Muscle of arm (tissue), 12 donors: ENCODE results near the gene ASTN2. TPM values are rescaled to one million over a fixed set of nuclear protein-coding genes. Genes with fewer than 3 reads are reported as not detected.

Experiments used
- DNase-seq: peaks from one replicate; pipeline ENCODE4 v3.0.0-alpha.2; 2013
- polyA plus RNA-seq, 12 donors: library from polyadenylated mRNA; unstranded; fragments of 120-200 nt; gene quantifications; one replicate each; pipeline ENCODE4 v1.2.1, GENCODE V29; 2013; ENCODE audit not compliant: insufficient read length in 12 of 12

ASTN2 gene
- polyA plus RNA-seq, 12 donors, result 3.7 to 15.7 (median 5.5) TPM; not detected in 2

DNA sequence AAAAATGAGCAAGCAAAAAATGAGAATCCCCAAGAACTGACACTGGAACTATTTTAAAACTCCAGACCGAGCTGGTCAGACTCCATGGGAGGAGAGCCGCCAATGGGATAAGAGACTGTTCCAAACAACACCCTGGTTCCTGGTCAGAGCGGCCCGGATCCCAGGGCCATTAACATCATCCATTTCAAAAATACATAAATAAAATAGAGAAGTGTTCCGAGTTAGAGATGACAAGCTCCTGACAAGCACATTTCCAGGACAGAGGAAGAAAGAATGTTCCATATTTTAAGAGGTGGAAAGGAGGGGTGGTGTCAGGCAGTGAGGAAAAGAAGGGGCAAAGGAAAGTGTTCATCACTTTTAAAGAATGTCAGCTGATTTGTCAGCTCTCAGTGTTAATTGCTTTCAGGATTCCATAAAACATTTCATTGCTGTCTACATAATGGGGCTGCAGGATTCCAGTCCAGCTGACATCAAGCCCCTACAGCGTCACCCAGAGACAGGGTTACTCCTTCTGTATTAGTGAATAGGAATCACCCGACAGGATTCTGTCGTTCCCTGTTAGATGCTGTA is 930.3 kb downstream of the ASTN2 start:
- DNase-seq, result no peak

DNA sequence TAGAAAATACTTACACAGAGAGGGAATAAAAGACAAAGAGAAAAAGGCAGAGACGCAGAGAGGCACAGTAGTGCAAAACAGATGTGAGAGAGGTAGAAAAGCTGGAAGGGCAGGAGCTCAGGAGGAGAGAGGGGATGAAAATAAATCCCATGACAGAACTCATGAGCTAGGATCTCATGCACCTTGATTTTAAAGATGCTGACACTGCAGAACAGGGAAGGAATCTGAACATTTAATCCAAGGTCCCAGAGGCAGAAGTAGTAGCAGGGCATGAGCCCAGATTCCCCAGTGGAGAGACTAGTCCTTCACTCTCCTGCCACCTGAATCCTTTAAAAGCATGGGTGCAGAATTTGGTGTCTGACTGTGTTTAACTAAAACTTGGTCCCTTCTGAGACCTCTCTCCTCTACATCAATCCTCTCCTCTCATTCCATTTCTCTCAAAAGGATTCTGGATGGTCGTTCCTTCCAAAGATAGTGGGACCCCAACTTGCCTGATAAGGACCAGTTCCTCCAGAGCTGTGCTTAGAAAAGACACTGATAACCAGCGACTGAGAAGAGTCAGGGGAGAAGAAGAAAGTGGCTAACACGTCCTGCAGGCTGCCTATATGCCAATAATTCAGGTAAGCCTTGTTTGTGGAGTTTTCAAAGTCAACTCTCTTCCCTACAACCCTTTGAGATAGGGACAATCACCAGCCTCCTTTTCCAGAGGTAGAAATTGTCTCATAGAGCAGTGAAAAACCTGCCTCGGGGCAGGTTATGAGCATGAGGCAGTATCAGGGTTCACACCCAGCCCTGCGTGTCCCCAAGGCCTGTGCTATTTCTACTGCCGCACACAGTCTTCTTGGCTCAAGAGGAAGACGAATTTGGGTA is 931.0 kb downstream of the ASTN2 start:
- no peak for DNase-seq

- DNase-seq, result no peak
These were observed 932.1 kb downstream of the ASTN2 start for GRCh38 chr9:116482740-116483139.

DNA sequence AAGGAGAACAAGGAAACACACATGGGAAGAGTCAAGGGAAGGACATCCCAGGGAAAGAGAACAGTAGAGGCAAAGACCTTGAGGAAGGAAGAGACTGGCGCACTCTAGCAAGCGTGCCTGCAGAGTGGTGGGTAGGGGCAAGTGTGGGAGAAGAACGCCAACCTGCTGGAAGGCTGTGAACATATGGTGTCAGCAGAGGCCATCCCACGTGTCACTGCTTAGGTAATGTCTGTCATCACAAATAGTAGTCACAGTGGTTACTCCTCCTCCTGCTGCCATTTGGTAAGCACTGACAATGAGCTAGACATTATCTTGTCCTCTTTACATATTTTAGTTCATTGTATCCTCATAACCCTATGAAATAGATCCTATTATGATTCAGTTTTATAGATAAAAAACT is 934.2 kb downstream of the ASTN2 start:
- no peak for DNase-seq

GRCh38 chr9:116479967-116480366 is 934.9 kb downstream of the ASTN2 start:
- no peak for DNase-seq

GRCh38 chr9:116479056-116479544 is 935.8 kb downstream of the ASTN2 start:
- DNase-seq, result no peak

DNA sequence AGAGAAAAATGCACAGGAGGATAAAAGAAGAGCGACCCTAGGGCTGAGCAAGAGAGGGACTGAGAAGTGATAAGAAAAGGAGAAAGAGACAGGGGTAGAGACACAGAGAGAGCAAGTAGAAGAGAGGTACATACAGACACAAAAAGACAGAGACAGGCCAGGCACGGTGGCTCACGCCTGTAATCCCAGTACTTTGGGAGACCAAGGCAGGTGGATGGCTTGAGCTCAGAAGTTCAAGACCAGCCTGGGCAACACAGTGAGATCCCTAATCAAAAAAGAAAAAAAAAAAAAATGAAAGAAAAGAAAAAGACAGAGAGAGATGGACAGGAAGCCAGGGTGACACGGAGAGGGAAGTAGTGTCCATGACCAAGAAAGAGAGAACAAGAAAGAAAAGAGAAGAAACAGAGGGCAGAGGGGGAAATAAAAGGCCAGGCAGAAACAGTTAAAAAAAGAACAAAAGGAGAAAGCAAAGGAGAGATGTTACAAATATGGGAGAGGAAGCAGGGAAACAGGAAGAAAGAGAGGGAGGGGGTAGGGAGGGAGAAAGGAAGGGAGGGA is 937.2 kb downstream of the ASTN2 start:
- no peak for DNase-seq

- peak; percentile 77 for DNase-seq
These were observed 937.9 kb downstream of the ASTN2 start for GRCh38 chr9:116476935-116477381.

- DNase-seq, result no peak
These were observed 938.9 kb downstream of the ASTN2 start for GRCh38 chr9:116476002-116476401.

- DNase-seq, result no peak
These were observed 939.7 kb downstream of the ASTN2 start for GRCh38 chr9:116475201-116475600.

DNA sequence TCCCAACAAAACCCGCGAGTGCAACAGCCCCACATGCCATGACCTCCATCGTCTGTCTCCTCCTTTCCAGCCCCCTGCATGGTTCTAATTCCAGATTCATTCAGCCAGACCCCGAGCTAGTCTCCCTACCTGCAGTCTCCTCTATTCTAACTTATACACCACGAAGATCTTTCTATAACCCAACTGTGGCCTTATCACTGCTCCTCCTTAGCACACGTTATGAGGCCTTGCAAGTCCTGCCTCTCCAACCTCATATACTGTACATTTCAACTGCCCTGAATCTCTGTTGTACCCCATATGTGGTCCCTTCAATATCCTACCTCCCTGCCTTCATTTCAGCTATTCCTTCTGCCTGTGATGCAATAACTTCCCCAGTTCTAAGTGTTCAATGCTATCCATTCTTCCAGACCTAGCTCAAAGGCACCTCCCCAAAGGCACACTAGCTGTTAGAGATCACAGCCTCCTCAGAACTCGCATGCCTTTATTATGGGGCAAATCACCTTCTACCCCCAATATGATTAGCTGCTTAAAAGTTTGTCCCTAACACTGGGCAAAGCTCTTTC is 942.8 kb downstream of the ASTN2 start:
- no peak for DNase-seq

DNA sequence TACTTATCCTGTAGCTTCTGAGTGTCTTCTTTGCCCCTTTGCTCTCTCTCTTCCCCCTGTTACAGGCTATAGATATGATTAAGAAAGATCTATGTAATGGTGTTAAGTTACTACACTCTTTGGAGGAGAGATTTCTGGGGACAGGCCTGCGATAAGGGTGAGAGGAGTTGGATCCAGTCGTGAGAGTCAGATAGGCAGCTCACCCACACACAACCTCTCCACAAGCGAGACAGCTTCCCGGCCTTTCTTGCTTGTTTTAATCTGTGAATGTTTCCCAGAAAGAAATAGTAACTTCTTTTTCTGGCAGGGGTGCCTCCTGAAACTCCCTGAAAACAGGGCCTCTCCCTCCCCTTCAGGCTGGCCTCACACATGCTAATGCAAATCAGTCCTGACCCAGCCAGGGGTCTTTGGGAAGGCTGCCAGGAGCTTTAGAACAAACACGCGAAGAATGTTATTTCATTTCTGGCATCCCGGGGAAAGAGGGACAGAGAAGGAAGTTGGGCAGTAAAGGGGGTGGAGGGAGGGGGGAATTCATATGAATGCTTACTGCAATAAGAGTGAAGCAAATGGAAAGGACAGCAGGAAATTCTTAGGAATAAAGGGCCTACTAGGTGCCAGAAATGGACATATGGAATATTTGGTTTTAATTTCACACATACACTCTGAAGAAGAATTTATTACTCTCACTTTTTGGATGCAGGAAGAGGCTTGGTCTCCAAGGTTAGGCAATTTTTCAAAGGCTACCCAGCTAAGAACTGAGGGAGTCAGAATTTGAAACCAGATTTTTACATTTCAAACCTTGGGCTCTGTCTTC is 943.6 kb downstream of the ASTN2 start:
- peak; percentile 81 for DNase-seq

DNA sequence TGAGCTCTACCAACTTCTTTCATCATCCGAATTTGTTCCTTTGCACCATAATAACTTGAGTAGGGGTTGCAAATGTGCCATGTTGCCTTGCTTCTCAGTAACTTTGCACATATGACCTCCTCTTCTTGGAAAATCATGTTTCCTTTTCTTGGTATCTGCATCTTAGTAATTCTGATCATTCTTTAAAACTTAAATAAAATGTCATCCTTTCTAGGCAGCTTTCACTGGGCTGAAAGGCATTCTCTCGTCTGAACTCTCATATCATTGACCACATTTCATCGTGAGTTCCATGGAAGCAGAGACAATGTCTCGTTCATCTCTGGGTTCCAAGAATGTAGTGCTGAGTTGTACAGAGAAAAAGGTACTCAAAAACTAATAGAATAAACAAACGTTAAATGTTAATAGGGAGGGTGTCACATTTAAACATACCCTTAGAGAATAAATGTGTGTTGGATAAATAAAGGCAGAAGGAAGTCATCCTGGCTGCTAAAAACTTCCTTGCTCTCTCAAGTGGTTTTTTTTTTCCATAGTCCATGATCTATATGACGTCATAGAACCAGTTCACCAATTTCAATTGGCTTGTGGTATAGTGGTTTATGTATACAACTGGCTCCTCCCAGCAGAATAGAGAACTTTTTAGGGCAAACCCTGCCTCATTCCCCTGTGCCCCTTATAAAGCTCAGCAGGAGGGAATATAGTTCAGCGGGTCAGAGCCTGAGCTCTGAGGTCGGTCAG is 945.9 kb downstream of the ASTN2 start:
- no peak for DNase-seq

- DNase-seq, result no peak
These were observed 946.5 kb downstream of the ASTN2 start for GRCh38 chr9:116468369-116468768.

GRCh38 chr9:116467740-116468351 is 947.0 kb downstream of the ASTN2 start:
- DNase-seq, result no peak

GRCh38 chr9:116466271-116467235 is 948.3 kb downstream of the ASTN2 start:
- no peak for DNase-seq

DNA sequence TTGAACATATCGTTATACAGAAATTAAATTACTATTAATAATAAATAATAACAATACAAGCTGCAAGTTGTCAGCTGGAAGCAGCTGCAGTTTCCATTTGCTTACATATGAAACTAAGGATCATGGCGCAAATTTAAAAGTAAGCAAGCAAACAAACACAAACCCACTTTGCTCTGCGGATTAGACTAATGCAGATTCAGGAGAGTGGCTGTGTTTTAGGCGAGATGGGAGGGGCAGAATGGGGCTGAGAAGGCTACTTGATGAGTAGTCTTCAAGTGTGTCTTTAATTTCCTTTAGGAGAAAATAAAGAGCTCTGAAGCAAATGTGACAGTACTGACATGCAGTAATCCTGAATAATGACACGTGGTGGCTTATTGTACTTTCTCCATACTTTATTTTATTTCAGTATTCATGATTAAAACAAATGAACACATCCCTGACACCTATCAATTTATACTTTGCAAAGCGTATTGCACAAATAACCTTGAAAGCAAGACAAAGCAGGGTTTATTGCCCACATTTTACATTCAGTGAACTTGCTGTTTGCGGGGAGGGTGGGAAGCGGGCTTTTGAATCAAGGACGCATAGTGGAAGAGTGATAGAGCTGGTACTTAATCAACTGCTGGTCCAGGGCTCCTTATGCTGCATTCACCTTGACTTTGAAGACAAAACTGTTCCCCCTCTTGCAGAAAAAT is 949.1 kb downstream of the ASTN2 start:
- DNase-seq, result no peak

- DNase-seq, result no peak
These were observed 949.8 kb downstream of the ASTN2 start for GRCh38 chr9:116464987-116465571.
